Measurements from ENCODE around the gene CALHM6. TPM values are rescaled to one million over a fixed set of nuclear protein-coding genes. Genes with fewer than 3 reads are reported as not detected.

CALHM6 gene
- total RNA-seq, 5 donors from 2014 or later (not counting 1 experiment from before 2014, with no cell fraction given), result 0.53 to 15.4 (median 3.8) TPM

GRCh38 chr6:116422238-116422637 lies 38.9 kb upstream of the CALHM6 start:
- no peak overlapping the region for H3K27ac ChIP-seq (ENCODE audit: low read length)
- WGBS (ENCODE audit: insufficient coverage), result no CpG with 5 or more reads among the region's 3 CpGs
- no peaks in the 10 kb centered on the region for H3K36me3 Mint-ChIP-seq
- ChIA-PET POLR2A (no interaction called here), CTCF (no interaction called here)
- H3K9me3 Mint-ChIP-seq, result no peaks in the 10 kb centered on the region
- no peaks in the 10 kb centered on the region for H3K4me1 ChIP-seq (ENCODE audit: control insufficient read depth in 1 of 2, extremely low read depth in 1 of 2, insufficient read depth in 2 of 2, low read length in 2 of 2)
- no peaks in the 10 kb centered on the region for H3K4me1 Mint-ChIP-seq
- DNase-seq, result no peak
- no peaks in the 10 kb centered on the region for H3K27me3 ChIP-seq (replicated peaks in 1 of 2; ENCODE audit: control insufficient read depth in 2 of 2, extremely low read depth in 1 of 2, insufficient read depth in 2 of 2, low read length in 1 of 2)
- no peak overlapping the region for H3K4me3 Mint-ChIP-seq
- ATAC-seq (replicated peaks in 1 of 4), result no peak
- no peak overlapping the region for H3K4me3 ChIP-seq (ENCODE audit: control insufficient read depth in 1 of 2, extremely low read depth in 1 of 2, low read length in 1 of 2)
- H3K27ac Mint-ChIP-seq, result no peak overlapping the region
- no peaks in the 10 kb centered on the region for H3K36me3 ChIP-seq (ENCODE audit: control insufficient read depth in 2 of 2, extremely low read depth in 1 of 2, insufficient read depth in 1 of 2, low read length in 1 of 2)
- no peaks in the 10 kb centered on the region for H3K9me3 ChIP-seq
- H3K27me3 Mint-ChIP-seq, result no peaks in the 10 kb centered on the region

- no peaks in the 10 kb centered on the region for H3K36me3 Mint-ChIP-seq
- Histone ChIP-seq H3K9me3 (no peaks in the 10 kb centered on the region), H3K27me3 (replicated peaks in 1 of 2; ENCODE audit: control insufficient read depth in 2 of 2, extremely low read depth in 1 of 2, insufficient read depth in 2 of 2, low read length in 1 of 2) (no peaks in the 10 kb centered on the region), H3K4me1 (ENCODE audit: control insufficient read depth in 1 of 2, extremely low read depth in 1 of 2, insufficient read depth in 2 of 2, low read length in 2 of 2) (no peaks in the 10 kb centered on the region), H3K4me3 (ENCODE audit: control insufficient read depth in 1 of 2, extremely low read depth in 1 of 2, low read length in 1 of 2) (no peak overlapping the region), H3K36me3 (ENCODE audit: control insufficient read depth in 2 of 2, extremely low read depth in 1 of 2, insufficient read depth in 1 of 2, low read length in 1 of 2) (no peaks in the 10 kb centered on the region), H3K27ac (ENCODE audit: low read length) (no peak overlapping the region)
- H3K27ac Mint-ChIP-seq, result no peak overlapping the region
- ATAC-seq (replicated peaks in 1 of 4) (no peak), DNase-seq (no peak)
- ChIA-PET CTCF (interaction anchor here in 1 of 2 donors (0.6 kb wide), 1 partner anchor 55 kb away, joined by 3 read pairs; no protein-coding TSS in a partner anchor), POLR2A (no interaction called here)
- no peaks in the 10 kb centered on the region for H3K27me3 Mint-ChIP-seq
- no peaks in the 10 kb centered on the region for H3K9me3 Mint-ChIP-seq
- H3K4me1 Mint-ChIP-seq, result no peaks in the 10 kb centered on the region
- 90% methylated on average over 1 of the region's 1 CpG for WGBS (ENCODE audit: insufficient coverage)
- no peak overlapping the region for H3K4me3 Mint-ChIP-seq
Measured at GRCh38 chr6:116424001-116424400, 37.2 kb upstream of the CALHM6 start.

DNA sequence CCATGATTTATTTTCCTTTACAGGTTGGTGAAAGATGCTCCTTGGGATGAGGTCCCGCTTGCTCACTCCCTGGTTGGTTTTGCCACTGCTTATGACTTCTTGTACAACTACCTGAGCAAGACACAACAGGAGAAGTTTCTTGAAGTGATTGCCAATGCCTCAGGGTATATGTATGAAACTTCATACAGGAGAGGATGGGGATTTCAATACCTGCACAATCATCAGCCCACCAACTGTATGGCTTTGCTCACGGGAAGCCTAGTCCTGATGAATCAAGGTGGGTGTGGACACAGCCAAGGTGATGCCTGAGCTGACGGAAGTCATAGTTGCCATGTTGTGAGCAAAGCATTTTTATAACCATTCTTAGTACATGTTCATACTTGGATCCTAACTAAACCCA lies 34.6 kb upstream of the CALHM6 start:
- ChIA-PET CTCF (interaction anchor here in 1 of 2 donors (1.8 kb wide), 1 partner anchor 7 kb away, joined by 5 read pairs; no protein-coding TSS in a partner anchor), POLR2A (no interaction called here)
- H3K27me3 Mint-ChIP-seq, result no peaks in the 10 kb centered on the region
- no peaks in the 10 kb centered on the region for H3K9me3 Mint-ChIP-seq
- H3K36me3 Mint-ChIP-seq, result no peaks in the 10 kb centered on the region
- H3K27ac Mint-ChIP-seq, result no peak overlapping the region
- Histone ChIP-seq H3K9me3 (no peaks in the 10 kb centered on the region), H3K4me3 (ENCODE audit: control insufficient read depth in 1 of 2, extremely low read depth in 1 of 2, low read length in 1 of 2) (no peak overlapping the region), H3K27ac (ENCODE audit: low read length) (no peak overlapping the region), H3K4me1 (ENCODE audit: control insufficient read depth in 1 of 2, extremely low read depth in 1 of 2, insufficient read depth in 2 of 2, low read length in 2 of 2) (no peaks in the 10 kb centered on the region), H3K36me3 (ENCODE audit: control insufficient read depth in 2 of 2, extremely low read depth in 1 of 2, insufficient read depth in 1 of 2, low read length in 1 of 2) (no peaks in the 10 kb centered on the region), H3K27me3 (replicated peaks in 1 of 2; ENCODE audit: control insufficient read depth in 2 of 2, extremely low read depth in 1 of 2, insufficient read depth in 2 of 2, low read length in 1 of 2) (no peaks in the 10 kb centered on the region)
- DNase-seq (no peak), ATAC-seq (replicated peaks in 1 of 4) (no peak)
- no peak overlapping the region for H3K4me3 Mint-ChIP-seq
- WGBS (ENCODE audit: insufficient coverage), result no CpG with 5 or more reads among the region's 3 CpGs
- H3K4me1 Mint-ChIP-seq, result no peaks in the 10 kb centered on the region

- H3K27ac Mint-ChIP-seq, result no peak overlapping the region
- CTCF ChIA-PET, result no interaction called here
- no peaks in the 10 kb centered on the region for H3K9me3 Mint-ChIP-seq
- peaks cover 0 to 3% of the 10 kb centered on the region in 2 donors for H3K36me3 ChIP-seq (ENCODE audit: control insufficient read depth in 2 of 2, extremely low read depth in 1 of 2, insufficient read depth in 1 of 2, low read length in 1 of 2)
- ATAC-seq (replicated peaks in 1 of 4) (no peak), DNase-seq (no peak)
- no peaks in the 10 kb centered on the region for H3K4me1 ChIP-seq (ENCODE audit: control insufficient read depth in 1 of 2, extremely low read depth in 1 of 2, insufficient read depth in 2 of 2, low read length in 2 of 2)
- H3K9me3 ChIP-seq, result no peaks in the 10 kb centered on the region
- POLR2A ChIA-PET, result no interaction called here
- H3K27me3 ChIP-seq (replicated peaks in 1 of 2; ENCODE audit: control insufficient read depth in 2 of 2, extremely low read depth in 1 of 2, insufficient read depth in 2 of 2, low read length in 1 of 2), result no peaks in the 10 kb centered on the region
- H3K27me3 Mint-ChIP-seq, result no peaks in the 10 kb centered on the region
- no peak overlapping the region for H3K27ac ChIP-seq (ENCODE audit: low read length)
- 89% methylated on average over 1 of the region's 2 CpGs for WGBS (ENCODE audit: insufficient coverage)
- no peaks in the 10 kb centered on the region for H3K36me3 Mint-ChIP-seq
- H3K4me3 ChIP-seq (ENCODE audit: control insufficient read depth in 1 of 2, extremely low read depth in 1 of 2, low read length in 1 of 2), result no peak overlapping the region
- H3K4me3 Mint-ChIP-seq, result no peak overlapping the region
- no peaks in the 10 kb centered on the region for H3K4me1 Mint-ChIP-seq
Measured at GRCh38 chr6:116429111-116429510, 32.1 kb upstream of the CALHM6 start.

DNA sequence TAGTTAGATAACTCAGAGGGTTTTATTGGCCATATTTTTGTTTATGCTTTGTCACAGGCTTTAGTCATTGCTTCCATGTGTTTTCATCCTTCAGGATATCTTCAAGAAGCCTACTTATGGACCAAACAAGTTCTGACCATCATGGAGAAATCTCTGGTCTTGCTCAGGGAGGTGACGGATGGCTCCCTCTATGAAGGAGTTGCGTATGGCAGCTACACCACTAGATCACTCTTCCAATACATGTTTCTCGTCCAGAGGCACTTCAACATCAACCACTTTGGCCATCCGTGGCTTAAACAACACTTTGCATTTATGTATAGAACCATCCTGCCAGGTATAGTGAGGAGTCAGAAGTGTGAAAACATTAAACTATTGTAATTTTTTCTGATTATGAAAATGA lies 30.3 kb upstream of the CALHM6 start:
- CTCF ChIA-PET, result interaction anchor here in 1 of 2 donors (0.8 kb wide), 1 partner anchor 66 kb away, joined by 3 read pairs; no protein-coding TSS in a partner anchor
- H3K36me3 Mint-ChIP-seq, result no peaks in the 10 kb centered on the region
- DNase-seq (no peak), ATAC-seq (replicated peaks in 1 of 4) (no peak)
- POLR2A ChIA-PET, result no interaction called here
- peaks cover 0 to 1% of the 10 kb centered on the region in 2 donors for H3K27me3 Mint-ChIP-seq
- H3K4me1 ChIP-seq (ENCODE audit: control insufficient read depth in 1 of 2, extremely low read depth in 1 of 2, insufficient read depth in 2 of 2, low read length in 2 of 2), result no peaks in the 10 kb centered on the region
- H3K4me1 Mint-ChIP-seq, result no peaks in the 10 kb centered on the region
- no peak overlapping the region for H3K27ac ChIP-seq (ENCODE audit: low read length)
- no peak overlapping the region for H3K27ac Mint-ChIP-seq
- no peak overlapping the region for H3K4me3 Mint-ChIP-seq
- no peak overlapping the region for H3K4me3 ChIP-seq (ENCODE audit: control insufficient read depth in 1 of 2, extremely low read depth in 1 of 2, low read length in 1 of 2)
- peaks cover 0 to 3% of the 10 kb centered on the region in 2 donors for H3K36me3 ChIP-seq (ENCODE audit: control insufficient read depth in 2 of 2, extremely low read depth in 1 of 2, insufficient read depth in 1 of 2, low read length in 1 of 2)
- H3K9me3 ChIP-seq, result no peaks in the 10 kb centered on the region
- H3K27me3 ChIP-seq (replicated peaks in 1 of 2; ENCODE audit: control insufficient read depth in 2 of 2, extremely low read depth in 1 of 2, insufficient read depth in 2 of 2, low read length in 1 of 2), result no peaks in the 10 kb centered on the region
- H3K9me3 Mint-ChIP-seq, result no peaks in the 10 kb centered on the region
- WGBS (ENCODE audit: insufficient coverage), result 100% methylated on average over 1 of the region's 4 CpGs

DNA sequence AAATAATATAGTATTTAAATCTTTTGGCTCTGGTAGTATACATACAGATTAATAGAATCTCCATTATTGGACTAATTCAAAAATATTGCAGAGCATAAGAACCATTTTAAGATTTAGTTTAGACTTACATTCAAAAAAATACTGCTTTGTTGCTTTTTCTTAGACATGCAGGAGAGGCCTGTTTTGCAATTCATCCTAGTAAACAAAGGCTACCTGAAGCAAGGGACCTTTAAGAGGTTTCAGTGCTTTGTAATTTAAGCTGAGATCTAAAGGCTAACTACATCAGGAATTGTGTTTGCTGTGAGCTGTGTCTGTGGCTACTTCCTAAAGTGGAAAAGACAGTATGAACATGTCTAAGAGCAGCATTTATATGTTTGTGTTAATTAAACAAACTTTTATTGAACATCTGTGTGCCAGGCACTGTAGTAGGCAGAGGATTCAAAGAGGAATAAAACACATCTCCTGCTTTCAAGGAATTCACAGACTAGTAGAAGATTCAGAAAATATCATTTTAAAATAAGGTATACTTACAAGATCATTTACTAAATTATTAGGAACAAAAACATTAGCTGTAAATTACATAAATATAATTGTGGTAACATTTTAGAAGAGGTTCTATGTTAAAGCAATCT lies 29.1 kb upstream of the CALHM6 start:
- peaks cover 0 to 4% of the 10 kb centered on the region in 2 donors for H3K27me3 Mint-ChIP-seq
- H3K9me3 Mint-ChIP-seq, result no peaks in the 10 kb centered on the region
- H3K27ac Mint-ChIP-seq, result no peak overlapping the region
- ChIA-PET POLR2A (no interaction called here), CTCF (interaction anchor here in 1 of 2 donors (0.6 to 0.7 kb wide), 2 partner anchors 11 to 101 kb away, joined by 3 to 4 read pairs; no protein-coding TSS in a partner anchor)
- no peak overlapping the region for H3K27ac ChIP-seq (ENCODE audit: low read length)
- H3K4me3 Mint-ChIP-seq, result no peak overlapping the region
- H3K36me3 ChIP-seq (ENCODE audit: control insufficient read depth in 2 of 2, extremely low read depth in 1 of 2, insufficient read depth in 1 of 2, low read length in 1 of 2), result peaks cover 0 to 3% of the 10 kb centered on the region in 2 donors
- H3K9me3 ChIP-seq, result no peaks in the 10 kb centered on the region
- H3K4me3 ChIP-seq (ENCODE audit: control insufficient read depth in 1 of 2, extremely low read depth in 1 of 2, low read length in 1 of 2), result no peak overlapping the region
- H3K36me3 Mint-ChIP-seq, result no peaks in the 10 kb centered on the region
- DNase-seq (no peak), ATAC-seq (replicated peaks in 1 of 4) (no peak)
- no peaks in the 10 kb centered on the region for H3K4me1 ChIP-seq (ENCODE audit: control insufficient read depth in 1 of 2, extremely low read depth in 1 of 2, insufficient read depth in 2 of 2, low read length in 2 of 2)
- no peaks in the 10 kb centered on the region for H3K4me1 Mint-ChIP-seq
- H3K27me3 ChIP-seq (replicated peaks in 1 of 2; ENCODE audit: control insufficient read depth in 2 of 2, extremely low read depth in 1 of 2, insufficient read depth in 2 of 2, low read length in 1 of 2), result no peaks in the 10 kb centered on the region

All from T-cell (primary cell).